ENCODE data around the gene HUS1B.

The HUS1B gene

DNA sequence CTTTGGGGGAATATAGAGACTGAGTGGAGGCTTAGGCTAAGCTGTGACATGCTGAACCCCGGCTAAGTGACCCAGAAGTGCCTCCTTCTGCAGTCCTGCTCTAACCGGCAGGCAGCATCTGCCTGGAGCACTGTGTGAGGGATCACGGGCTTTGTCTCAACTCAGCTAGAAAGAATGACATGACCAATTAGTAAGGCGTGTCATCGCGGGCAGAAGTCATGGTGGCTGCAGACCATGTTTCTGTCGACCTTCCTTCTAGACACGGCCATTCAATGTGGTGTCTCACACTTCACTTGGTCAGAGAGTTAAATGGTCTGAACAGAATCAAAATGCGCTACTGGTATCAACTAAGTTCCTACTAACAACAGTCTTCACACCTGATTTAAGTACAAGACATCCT, 35.0 kb downstream of the HUS1B start:
- no peak for DNase-seq (ENCODE audit: low spot score)

DNA sequence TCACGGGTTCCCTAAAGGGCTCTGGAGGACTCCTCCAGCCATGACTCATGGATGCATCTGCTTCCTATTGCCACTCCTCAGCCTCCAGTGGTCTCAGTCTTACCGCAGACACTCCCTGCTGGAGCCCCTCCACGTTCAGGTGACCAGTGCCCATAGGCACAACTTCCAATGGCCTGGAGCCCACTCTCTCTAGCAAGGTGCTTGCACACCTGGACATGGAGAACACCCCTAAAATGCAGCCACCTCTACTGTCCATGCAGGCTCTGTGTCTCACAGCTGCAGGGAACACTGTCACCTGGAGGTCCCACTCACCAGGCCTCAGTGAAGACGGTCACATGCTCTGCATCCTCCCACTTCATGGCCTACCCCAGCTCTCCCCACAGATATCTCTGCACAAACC, 36.0 kb downstream of the HUS1B start:
- no peak for DNase-seq (ENCODE audit: low spot score)

DNA sequence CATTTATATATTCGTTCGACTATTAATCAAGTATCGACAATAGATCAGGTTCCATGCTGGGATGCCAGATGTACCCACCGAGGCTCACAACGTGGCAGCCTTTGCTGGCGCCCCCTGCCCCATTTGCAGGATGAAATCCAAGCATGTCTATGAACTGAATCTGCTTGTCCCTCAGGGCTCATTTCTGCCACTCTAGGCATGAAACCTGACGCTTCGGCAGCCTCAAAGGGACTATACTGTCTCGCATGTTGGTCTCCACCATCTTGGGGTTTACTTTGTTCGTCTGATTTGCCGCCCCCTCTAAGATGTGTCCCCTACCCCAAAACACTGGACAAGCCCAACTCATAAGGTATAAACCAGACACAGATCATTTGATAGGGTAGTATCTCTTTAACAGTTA, 36.7 kb downstream of the HUS1B start:
- DNase-seq (ENCODE audit: low spot score) = no peak

DNA sequence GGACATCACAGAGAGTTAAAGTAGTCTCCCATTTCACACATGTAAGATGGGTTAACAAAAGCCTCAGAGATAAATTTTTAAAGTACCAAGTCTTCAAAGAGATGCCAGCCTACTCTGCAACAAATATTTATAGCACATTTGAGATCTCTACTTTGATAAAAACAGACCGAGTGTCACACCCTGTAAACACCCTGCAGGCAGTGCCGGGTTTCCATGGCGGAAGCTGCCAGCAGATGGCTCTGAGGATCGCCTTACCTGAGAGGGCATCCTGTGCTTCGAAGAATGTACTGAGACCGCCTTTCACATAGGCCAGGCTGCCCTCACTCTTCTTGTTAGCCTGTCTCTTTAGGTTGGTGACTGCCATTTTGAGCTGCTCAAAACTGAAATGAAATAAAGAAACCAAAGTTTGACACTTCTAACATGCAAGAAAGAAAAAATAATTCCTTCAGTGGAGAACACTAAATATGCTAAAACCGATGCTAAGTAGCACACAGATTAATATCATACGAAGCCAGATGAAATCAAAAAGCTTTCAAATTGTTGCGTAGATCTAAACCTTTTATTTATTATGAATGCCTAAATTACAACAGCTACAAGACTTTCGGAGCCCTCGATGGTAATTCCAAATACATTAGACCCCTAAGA, 39.3 kb downstream of the HUS1B start:
- DNase-seq (ENCODE audit: low spot score) = no peak

DNA sequence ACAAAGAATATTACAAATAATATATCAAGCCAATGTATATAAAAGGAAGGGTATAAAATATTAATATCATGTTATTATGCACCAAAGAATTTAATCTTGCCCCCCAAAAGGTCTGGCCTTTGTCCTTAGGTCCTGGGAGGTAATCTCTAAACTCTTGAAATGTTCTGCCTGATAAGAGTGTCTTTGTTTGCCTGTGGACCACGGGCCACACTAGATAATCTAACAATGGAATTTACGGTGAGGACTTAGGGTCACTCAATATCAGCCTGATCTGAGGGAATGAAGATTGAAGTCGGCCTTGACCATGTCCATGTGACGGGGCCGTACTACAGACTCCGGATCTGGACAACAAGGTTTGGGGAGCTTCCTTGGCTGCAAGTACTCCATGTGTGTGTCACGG, 42.9 kb downstream of the HUS1B start:
- no peak for DNase-seq (ENCODE audit: low spot score)

DNA sequence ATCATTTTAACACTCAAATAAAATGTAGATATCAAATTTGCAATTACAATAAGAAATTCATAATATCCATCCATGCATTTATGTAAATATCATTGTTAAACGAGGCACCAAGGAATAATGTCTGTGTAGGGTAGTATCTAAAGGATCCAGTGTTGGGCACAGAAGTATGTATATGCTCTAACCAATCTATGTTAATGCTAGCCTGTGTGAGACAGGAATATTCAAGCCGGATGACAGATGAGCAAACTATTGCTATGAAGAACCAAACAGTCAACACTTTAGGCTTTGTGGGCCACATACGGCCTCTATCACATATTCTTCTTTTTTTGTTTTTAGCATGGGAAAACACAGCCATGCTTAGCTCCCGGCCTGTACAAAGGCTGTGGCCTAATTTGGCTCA, 45.0 kb downstream of the HUS1B start:
- no peak for DNase-seq (ENCODE audit: low spot score)

DNA sequence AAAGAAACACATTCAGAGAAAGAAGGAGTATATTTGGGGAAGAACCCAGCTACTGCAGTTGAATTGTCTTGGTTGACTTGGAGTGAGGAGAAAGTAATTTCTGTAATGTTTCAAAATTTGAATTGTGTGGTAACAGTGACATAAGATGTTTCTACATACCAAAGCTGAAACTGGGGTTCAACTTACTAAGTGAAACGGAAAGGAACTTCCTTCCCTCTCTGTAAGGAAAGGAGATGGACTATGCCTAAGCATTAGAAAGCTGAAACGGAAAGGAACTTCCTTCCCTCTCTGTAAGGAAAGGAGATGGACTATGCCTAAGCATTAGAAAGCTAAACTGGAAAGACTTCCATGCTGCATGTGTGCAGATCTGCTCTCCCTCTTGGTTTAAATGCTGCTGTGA, 46.0 kb downstream of the HUS1B start:
- DNase-seq (ENCODE audit: low spot score) = no peak

DNA sequence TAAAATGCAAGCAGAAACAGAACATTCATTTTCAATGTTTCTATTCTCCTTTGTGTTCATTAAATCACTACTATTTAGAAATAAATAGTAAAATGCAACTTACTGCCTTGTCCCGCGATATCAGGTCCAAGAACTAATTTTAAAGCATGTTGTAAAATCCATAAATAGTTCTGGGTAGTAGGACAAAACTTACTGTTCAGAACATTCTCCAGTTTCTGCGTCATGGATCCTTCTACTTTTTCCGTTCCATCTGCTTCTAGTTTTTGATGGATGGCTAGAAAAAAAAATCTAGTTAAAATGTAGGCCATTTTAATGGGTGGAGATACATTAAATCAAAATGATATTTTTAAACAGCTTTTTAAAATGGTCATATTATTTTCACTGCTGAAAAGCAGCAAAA, 47.0 kb downstream of the HUS1B start:
- DNase-seq (ENCODE audit: low spot score) = no peak

DNA sequence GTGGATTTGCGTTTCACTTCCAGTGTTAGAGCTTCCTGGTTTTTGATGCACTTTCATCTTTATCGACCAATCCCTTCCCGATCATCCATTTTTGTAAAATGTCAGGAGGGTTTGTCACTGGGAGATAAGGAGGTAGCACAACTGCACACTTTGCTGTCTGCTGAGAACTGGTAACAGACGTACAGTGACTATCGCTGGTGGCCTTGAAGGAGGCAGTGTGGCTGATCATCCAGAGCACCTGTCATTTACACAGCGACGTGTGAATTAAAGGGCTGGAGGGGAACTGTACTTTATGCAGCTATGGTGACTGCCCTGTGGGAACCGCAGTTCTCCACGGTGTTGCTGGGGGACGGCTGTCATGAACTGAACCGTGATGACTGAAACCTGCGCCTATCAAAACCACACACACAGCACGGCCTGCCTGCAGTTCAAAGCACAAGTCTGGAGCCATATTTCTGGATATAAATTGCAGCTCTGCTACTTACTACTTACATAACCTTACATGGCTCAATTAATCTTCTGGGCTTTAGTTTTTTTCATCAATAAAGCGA, 50.0 kb downstream of the HUS1B start:
- DNase-seq (ENCODE audit: low spot score) = no peak
